NK-92 treated with Interleukin-12 subunit alpha and Interleukin-12 subunit beta, amount 100 ng/mL, for 24 hours (cell line): ENCODE results near the gene HSPG2.
"Not testable (repeated sequence)": the region's sequence is repeated elsewhere in the genome, so short reads cannot be mapped to it uniquely, and the experiment has no call there.

Experiments
- DNase-seq: peaks from one replicate; lab custom pipeline; 2025; lab: John Stamatoyannopoulos, UW

The HSPG2 gene

DNA sequence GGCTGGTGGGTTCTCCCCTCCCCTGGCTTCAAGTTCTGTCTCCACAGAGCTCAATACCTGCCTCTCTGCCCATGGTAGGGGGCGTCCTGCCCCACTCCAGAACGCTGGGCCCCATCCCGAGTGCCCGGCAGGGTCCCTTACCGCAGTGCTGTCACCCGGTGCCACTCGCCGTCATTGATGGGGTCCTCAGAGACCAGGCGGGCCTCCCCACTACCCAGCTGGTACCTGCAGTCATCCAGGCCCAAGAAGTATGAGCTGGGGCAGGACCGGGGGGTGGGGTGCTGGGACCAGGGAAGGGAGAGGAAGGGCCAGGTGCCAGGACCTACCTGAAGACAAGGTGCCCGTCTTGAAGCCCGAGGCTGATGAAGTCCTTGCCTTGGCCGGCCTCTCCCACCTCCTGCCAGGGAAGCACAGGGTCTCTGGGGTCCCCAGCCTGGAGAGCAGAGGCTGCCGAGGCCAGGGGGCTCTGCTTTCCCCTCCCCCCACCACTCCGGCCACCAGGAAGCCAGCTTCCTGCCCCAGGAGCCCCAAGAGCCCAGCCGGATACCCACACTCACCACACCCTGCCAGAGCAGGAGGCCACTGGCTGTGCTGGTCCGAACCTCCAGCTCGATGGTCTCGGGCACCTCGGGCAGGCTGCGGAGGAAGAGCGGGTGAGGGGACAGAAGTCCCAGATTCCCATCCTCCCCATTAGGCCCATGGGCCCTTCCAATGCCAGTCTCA lies 113.0 kb downstream of the HSPG2 start:
- DNase-seq, result no peak

DNA sequence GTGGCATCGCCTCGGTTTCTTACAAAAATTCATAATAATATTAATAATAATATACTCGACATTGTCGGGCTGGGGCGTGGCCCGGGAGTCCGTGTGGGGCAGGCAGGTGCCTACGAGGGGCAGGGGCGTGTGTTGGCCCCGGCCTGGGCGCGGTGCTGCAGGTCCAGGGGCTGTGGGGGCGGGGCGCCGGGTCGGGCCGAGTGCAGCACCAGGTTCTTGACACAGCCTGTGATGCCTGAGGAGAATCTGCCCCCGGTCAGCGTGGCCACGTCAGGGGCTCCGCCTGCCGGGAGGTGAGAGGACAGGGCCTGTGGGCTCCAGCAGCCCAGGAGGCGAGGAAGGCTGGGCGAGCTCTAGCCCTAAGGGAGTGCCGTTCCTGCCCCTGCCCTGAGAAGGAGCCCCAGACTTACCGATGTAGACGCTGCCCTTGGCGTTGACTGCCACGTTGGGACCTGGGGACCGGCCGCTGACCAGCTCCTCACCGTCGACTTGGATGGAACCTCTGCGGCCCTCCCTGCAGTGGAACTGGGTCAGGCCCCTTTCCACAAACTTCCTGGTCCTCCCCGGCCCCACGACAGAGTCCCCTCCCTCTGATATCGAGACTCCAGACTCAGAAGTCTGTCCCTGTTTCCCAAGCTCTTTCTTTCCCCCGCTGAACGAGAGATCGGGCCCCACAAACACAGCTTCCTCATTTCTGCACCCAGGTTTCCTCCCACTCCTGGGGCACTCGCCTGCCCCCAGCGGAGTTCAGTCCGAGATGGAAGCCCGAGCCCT lies 113.7 kb downstream of the HSPG2 start:
- no peak for DNase-seq

DNA sequence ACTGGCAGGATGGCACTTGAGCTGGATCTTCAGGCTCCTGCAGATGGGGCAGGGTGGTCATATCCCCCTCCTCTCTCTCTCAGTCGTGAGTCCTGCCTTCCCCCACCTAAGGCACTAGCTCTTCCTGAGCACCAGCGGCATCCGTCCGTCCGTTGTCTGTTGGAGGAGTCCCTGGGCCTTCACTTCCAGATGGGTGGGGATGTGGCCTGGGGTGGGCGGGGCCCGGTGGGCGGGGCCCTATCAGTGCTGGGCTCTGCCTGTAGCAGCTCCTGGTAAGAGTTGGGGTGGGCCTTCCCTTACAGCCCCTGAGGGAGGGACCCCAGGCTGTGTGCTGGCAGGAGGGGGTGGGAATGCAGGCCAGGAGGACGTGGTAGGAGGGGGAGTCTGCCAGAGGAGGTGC lies 114.8 kb downstream of the HSPG2 start:
- DNase-seq, result no peak

DNA sequence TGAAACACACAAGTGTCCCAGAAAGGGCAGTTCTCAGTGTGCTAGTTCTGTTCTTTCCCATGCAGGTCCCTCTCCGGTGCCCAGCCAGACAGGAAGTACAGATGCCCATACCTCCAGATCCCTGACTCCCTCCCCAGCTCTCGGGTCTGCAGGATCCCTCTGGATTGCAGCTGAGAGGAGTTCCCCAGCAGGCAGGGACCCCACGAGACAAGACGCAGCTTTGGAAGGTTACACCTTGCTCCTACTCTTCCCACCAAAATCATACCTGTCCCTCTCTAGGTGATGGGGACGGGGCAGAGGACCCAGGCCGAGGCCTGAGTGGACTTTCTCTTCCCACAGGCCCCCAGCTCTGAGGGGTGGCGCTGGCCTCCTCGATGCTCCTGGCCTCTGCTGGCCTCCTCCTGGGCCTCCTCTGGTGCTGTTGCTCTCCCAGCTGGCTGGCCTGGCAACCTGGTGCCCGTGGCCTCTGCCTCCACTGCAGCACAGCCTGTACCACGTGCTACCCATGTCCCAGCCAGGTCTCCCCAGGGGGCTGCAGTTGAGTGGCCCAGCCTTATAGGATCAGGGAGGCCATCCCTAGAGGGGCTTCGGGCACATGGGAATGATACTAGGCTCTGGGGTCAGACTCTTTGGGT lies 115.6 kb downstream of the HSPG2 start:
- no peak for DNase-seq

DNA sequence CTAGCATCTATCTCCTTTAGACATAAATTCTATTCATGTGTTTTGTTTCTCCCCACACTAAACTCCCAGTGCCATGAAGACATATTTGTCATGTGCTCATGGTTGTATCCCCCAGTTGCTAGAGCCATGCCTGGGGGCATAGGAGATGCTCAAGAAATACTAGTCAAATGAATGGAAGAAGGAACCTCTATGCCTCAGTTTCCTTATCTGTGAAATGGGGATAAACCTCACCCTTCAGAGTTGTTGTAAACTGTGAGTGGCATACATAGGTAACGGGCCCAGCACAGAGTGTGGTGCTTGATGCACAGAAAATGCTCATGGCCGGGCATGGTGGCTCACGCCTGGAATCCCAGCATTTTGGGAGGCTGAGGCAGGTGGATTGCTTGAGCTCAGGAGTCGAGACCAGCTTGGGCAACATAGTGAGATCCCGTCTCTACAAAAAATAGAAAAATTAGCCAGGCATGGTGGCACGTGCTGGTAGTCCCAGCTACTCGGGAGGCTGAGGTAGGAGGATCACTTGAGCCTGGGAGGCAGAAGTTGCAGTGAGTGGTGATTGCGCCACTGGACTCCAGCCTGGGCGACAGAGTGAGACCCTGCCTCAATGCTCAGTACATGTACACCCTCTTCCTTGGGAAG lies 116.4 kb downstream of the HSPG2 start:
- no peak for DNase-seq

DNA sequence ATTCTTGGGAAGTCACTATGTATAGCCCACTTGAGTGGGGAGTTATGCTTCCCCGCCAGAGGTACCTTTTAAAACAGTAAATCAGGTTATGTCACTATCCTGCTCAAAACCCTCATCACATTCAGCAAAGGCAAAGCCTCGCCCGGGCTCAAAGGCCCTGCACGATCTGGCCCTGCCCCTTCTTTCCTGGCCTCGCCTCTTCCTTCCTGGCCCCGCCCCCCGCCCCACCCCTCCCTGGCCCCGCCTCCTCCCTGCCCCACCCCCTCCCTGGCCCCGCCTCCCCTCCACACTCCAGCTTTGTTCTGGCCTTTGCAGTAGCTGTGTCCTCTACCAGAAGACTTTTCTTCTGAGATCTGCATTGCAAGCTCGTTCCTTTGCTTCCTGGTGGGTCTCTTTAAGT lies 118.5 kb downstream of the HSPG2 start:
- no peak for DNase-seq

DNA sequence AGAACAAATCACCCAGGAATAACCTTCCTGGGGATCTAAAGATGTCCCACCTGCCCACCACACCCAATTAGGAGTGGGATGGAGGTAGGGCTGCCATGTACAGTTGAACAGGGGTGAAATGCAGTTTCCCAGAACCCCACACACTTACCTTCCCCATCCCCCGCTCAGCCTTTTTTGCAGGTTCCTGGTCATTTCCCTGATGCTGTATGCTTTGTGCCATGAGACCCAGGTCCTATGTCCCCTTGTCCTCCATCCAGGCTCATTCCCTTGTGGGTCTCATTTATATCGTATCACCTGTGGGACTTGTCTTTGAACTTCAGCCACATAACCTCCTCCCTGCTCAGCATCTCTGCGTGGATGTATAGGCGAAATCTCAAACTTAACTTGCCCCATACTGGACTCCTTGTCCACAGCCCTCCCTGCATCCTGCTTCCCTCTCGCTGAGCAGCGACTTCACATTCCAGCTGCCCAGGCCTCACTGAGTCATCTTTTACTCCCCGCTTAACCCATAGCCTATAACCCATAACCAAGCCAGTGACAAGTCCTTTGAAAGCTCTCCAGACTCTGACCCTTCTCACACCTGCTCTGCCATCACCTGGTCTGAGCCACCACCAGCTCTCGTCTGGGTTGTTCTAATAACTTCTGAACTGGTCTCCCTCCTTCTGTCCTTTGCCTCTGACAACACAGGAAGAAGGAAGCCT lies 120.4 kb downstream of the HSPG2 start:
- no peak for DNase-seq

DNA sequence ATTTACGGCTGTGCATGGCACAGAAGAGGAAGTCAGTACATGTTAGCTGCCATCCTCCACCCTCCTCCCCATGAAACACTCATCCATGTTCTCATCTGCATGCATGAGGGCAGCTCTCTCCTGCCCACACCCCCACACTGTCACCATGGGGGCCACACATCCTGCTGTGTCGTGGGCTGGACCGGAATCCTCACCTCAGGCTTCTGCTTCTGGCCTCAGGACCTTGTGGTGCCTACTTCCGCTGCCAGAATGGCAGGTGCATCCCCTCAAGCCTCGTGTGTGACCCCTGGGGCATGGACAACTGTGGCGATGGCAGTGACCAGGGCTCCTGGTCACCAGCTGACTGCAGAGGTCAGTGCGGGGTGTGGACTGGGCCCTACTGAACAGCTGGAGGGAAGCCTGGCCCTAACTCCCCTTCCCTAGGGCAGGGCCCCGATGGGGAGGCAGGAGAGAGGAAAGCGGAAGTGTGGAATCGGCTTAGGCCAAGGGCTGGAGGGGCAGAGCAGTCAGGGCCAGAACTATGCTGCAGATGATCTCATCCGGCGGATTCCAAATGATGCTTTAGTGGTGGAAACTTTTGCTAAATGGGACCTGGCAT lies 121.3 kb downstream of the HSPG2 start:
- no peak for DNase-seq

DNA sequence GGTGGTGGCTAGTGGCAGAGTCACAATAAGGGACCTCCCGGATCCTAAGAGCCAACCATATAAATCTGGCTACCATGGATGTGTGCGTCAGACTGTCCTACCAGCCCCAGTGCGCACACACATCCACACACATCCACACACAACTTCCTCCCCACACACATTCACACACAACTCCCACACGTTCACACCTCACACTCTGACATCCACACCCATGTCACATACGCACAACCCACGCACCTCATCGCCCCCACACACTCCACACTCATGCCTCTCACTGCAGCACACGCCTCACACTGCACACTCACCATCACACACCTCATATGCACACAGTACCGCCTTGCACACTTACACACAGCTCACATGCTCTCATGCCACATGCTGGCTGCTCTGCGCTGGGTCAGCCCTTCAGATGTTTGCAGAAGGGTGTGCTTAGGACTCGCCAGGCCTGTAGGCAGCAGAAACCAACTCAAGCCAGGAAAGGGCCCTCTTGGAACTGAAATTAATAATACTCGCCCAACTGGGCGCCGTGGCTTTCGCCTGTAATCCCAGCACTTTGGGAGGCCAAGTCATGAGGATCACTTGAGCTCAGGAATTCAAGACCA lies 122.0 kb downstream of the HSPG2 start:
- DNase-seq, result no peak

DNA sequence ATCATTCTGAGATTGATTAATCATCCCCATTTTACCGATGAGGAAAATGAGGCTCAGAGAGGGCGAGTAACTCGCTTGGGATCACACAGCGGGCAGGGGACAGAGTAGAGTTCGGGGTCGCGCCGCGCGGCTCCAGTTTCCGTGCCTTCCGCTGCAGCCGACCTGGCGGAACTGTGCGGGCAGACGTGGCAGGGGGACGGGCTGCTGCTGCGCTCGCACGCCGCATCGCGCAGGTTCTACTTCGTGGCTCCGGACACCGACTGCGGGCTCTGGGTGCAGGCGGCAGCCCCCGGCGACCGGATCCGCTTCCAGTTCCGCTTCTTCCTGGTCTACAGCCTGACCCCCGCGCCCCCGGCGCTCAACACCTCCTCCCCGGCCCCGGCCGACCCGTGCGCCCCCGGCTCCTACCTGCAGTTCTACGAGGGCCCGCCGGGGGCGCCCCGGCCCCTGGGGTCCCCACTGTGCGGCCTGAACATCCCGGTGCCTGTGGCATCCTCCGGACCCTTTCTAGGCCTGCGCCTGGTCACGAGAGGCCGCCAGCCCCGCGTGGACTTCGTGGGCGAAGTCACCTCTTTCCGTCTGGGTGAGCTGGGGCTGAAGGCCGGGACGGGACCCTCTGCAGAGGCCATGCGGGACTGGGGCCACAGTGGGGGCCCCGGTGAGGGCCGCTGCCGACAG lies 122.7 kb downstream of the HSPG2 start:
- no peak for DNase-seq

DNA sequence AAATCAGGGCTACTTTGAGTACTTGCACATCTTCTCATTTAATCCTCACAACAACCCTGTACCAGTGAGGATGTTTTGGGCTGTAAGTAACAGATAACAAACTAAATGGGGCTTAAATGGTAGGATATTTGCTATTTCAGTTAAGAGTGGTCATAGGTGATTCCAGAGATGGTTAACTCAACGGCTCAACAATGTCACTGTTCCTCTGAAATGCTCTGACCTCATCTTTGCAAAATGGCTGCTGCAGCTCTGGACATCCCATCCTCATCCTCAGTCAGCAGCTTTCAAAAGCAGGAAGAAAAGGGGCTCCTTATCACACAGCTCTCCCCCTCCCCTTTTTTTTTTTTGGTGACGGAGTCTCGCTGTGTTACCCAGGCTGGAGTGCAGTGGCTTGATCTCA lies 123.6 kb downstream of the HSPG2 start:
- no peak for DNase-seq

DNA sequence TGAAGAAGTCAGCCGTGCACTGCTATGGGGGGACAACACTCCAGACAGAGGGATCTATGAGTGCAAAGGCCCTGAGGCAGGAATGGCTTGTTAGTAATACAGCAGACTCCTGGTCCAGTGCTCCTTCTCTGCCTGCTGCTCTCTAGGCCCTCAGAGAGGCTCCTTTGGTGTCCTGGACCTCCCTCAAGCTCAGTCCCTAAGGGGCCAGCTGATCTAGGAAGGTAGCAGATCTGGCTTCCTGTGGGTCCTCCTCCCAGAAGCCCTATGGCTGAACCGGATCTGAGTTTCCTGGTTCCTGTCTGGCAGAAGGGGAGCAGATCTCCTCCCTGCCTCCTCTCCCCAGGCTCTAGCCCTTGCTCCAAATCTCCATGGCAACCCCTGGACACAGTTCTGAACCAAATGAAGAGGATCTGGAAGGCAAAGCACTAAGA lies 125.2 kb downstream of the HSPG2 start, which contains the start of gene LDLRAD2:
Gene LDLRAD2 (plus strand): TSS at position 391 of the 431 bp plus-strand sequence. CDS start 187 bp downstream, outside the sequence.
- DNase-seq, result no peak

DNA sequence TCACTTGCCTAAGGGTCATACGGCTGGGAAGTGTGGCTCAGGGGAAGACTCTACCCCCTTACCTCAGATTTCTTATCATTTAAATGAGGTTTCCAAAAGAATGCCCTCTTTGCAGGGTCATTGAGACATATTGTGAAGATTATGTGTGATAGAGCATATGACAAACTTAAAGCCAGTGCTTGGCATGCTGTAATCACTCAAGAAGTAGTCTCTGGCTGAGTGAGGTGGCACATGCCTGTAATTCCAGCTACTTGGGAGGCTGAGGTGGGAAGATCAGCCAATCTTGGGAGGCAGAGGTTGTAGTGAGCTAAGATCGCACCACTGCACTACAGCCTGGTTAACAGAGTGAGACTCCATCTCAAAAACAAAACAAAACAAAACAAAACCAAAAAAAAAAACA lies 132.6 kb downstream of the HSPG2 start:
- no peak for DNase-seq

DNA sequence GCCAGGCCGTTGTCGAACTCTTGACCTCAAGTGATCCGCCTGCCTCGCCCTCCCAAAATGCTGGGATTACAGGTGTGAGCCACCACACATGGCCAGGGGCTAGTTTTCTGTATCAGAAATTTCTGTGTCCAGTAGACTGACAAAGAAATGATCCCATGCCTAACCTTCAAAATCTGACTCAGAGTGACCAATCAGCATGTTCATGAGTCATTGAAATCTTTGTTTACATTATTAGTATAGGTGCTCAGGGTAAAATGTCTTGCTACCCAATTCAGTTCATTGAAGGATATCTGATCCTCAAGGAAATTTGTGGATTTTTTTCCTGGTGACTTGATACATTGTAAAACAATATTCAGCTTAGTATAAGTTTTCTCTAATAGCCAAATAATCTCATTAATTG lies 136.0 kb downstream of the HSPG2 start:
- no peak for DNase-seq

DNA sequence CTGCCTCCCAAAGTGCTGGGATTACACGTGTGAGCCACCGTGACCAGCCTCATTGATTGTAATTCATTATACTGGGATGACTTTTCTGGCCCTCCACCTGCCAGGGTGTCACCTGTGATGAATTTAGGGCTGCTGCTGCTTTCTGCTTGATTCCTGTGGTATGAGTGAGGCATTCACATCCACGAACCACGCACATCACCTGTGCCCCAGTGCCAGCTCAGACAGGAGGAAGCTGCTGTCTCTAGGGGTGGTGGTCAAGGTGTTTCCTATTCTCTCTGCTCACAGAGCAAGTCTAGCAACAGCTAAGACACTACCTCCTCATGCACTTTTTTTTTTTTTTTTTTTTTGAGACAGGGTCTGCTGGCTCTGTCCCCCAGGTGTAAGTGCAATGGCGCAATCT lies 137.4 kb downstream of the HSPG2 start:
- DNase-seq, result no peak

DNA sequence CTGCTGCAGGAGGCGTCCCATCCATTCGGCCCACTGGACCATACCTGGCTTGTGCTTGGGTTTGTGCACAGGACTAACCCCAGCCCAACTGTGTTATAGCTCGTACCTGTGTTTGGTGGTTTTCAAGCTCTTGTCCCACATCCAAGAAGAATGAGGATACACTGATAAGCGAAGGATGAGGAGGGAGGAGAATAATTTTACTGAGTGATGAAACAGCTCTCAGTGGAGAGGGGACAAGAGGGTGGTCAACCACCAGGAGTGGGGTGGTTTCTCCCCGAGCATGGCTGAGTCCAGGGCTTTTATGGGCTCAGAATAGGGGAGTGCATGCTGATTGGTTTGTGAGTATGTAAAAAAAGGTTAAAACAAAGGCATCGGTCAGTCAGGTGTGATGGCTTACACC lies 142.0 kb downstream of the HSPG2 start:
- DNase-seq, result no peak

DNA sequence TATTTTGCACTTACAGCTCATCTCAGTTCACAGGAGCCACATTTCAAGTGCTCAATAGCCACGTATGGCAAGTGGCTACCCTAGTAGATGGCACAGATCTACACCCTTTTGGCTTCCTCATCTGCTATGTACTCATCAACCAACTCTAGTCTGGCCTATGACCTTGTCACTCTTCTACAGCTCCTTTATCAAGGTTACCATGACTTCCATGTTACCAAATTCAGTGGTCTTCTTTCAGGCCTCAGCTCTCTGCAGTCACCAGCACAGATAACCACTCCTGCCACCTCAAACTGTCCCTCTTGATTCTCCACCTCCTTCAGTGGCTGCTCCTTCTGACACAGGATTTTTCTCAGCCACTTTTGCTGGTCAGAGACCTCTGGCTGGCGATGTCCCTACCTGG lies 142.5 kb downstream of the HSPG2 start:
- no peak for DNase-seq

DNA sequence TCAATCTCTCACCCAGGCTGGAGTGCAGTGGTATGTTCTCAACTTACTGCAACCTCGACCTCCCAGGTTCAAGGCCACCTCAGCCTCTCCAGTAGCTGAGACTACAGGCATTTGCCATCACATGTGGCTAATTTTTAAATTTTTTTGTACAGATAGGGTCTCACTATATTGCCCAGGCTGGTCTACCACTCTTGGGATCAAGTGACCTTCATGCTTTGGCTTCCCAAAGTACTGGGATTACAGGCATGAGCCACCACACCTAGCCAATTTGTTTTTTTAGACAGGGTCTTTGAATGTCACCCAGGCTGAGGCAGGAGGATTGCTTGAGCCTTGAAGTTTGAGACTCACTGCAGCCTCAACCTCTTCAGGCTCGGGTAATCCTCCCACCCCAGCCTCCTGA lies 144.0 kb downstream of the HSPG2 start:
- DNase-seq, result no peak

DNA sequence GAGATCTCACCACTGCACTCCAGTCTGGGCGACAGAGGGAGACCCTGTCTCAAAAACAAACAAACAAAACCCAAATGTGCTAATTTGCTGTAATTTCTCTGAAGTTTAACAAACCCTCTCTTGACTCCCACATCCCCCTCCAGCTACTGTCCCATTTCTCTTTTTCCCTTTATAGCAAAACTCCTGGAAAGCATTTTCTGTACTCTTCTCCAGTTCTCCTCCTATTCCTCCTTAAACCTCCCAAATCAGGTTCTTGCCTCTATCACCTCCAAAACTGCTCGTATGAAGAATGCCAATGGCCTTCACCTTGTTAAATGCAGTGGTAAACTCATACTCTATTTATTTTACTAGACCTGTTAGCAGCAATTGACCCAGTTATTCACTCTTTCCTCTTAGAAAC lies 150.5 kb downstream of the HSPG2 start:
- no peak for DNase-seq

DNA sequence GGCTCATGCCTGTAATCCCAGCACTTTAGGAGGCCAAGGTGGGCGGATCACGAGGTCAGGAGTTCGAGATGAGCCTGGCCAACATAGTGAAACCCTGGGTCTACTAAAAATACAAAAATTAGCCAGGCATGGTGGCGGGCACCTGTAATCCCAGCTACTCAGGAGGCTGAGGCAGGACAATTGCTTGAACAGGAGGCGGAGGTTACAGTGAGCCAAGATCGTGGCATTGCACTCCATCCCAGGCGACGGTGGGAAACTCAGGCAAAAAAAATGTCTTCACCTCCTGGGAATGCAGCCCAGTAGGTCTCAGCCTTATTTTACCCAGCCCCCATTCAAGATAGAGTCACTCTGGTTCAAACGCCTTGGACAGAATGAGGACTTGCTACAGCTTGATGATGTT lies 151.3 kb downstream of the HSPG2 start:
- DNase-seq, result not testable (repeated sequence)
